ENCODE data around the gene TWIST2.

DNA sequence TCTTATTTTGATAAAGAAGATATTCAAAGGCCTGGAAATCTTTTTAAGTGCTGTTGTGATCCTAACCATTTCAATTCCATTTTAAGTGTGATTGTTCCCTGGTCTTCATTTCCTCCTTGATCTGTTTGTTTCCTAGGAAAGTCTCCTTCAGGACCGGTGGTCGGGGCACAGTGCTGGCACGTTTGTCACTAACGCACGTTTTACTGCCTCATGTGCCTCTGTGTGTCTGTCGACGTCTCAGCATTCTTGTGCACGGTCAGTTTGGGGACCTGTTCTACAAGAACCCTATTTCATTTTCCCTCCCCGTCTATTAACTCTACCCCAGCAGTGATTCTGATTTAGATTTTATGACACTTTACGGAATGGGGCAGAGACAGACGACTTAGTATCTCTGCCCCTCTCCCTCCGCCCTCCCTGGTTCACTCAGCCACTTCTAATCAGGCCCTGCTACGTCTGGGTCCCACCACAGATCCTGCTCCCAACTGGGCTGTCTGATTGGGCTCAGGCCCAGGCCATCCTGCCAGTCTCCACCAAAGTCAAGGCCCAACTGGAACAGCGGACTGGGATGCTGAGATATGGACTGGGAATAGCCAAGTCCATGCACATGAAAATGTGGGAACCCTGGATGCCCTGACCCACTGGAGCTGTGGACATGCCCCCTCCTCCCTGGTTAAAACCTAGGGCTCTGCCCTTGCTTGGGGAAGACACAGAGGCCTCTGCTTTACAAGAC lies 95.6 kb downstream of the TWIST2 start:
- TF ChIP-seq, protein P1, sequence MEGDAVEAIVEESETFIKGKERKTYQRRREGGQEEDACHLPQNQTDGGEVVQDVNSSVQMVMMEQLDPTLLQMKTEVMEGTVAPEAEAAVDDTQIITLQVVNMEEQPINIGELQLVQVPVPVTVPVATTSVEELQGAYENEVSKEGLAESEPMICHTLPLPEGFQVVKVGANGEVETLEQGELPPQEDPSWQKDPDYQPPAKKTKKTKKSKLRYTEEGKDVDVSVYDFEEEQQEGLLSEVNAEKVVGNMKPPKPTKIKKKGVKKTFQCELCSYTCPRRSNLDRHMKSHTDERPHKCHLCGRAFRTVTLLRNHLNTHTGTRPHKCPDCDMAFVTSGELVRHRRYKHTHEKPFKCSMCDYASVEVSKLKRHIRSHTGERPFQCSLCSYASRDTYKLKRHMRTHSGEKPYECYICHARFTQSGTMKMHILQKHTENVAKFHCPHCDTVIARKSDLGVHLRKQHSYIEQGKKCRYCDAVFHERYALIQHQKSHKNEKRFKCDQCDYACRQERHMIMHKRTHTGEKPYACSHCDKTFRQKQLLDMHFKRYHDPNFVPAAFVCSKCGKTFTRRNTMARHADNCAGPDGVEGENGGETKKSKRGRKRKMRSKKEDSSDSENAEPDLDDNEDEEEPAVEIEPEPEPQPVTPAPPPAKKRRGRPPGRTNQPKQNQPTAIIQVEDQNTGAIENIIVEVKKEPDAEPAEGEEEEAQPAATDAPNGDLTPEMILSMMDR (IDR thresholded peaks at IDR 0.05), result no peak
- no peak for TF ChIP-seq EP300 (IDR thresholded peaks at IDR 0.05)
